NCI-H187 (cell line): ENCODE data around the gene B4GALT1.

Source experiments
- DNase-seq, 2 experiments: peaks; one replicate each; lab custom pipeline; 2025; lab: John Stamatoyannopoulos, UW

Gene B4GALT1

DNA sequence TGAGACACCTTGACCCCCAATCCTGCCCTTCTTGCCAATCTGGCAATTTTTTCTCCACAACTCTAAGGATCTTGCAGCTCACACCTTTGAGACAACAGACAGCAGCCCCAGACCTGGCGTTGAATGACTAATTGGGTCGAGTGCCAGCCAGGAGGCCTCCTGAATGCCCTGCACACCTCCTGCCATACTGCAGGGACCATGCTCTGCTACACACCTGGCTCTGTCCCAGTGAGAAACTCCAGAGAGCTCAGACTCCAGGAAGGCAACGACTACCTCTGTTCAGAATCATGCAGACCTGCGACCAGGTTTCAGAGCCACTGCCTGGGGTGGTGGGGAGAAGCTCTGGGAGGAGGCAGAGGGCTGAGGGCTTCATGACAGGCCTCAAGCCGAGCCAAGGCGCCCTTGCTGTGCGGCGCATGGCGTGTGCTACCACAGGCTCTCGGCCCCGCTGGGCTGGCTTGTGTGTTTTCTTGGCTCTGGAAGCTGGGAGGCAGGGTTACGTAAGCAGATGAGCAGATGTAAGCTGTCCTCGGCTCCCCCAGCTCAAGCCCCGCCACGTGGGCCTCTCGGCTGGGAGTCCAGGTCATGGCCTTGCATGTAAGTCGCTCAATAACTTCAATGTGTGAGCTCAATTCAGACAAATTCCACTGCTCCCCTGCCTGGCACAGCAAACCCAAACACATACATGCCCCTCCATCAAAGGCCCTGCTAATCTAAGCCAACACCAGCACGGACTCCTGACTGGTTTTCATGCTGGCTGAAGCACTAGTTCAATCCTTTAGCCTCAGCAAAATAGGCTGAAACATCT lies 27.5 kb downstream of the B4GALT1 start:
- no peak for DNase-seq

DNA sequence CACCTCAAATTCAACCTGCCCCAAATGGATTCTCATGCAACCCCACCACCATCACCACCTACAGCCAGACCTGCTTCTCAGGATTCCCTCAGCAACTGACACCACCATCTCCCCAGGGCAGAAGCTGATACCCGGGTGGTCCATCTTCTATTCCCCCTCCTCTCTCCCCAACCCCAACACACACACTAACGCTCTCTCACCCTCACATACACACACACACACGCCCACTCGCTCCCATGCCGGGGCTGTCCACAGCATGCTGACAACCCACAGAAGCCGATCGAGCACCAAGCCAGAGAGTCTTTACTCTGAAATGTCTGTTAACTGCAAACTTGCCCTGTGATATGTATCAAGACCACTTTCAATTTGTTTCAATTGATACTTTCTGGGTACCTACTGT lies 28.4 kb downstream of the B4GALT1 start:
- DNase-seq, result no peak

DNA sequence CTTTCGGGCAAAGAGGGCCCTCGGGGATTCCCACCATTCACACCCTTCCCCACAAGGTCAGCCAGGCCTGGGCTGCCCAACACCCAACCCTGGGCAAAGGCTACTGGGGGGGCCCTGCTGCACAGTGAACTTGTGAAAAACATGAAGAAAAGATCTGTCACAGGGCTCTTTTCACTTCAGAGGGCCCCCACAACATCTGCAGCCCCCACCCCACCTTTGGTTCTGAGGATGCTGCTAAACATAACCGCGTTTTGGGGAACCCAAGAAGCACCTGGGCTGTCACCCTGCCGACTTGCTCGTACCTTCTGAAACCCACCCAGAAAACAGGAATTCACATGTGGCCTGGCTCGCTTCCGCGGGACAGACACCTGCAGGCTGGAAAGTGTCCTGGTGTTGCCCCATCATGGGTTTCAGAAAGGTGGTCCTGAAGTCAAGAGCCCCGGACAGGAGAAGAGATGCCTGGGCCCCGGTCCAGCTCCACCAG lies 29.3 kb downstream of the B4GALT1 start:
- no peak for DNase-seq

DNA sequence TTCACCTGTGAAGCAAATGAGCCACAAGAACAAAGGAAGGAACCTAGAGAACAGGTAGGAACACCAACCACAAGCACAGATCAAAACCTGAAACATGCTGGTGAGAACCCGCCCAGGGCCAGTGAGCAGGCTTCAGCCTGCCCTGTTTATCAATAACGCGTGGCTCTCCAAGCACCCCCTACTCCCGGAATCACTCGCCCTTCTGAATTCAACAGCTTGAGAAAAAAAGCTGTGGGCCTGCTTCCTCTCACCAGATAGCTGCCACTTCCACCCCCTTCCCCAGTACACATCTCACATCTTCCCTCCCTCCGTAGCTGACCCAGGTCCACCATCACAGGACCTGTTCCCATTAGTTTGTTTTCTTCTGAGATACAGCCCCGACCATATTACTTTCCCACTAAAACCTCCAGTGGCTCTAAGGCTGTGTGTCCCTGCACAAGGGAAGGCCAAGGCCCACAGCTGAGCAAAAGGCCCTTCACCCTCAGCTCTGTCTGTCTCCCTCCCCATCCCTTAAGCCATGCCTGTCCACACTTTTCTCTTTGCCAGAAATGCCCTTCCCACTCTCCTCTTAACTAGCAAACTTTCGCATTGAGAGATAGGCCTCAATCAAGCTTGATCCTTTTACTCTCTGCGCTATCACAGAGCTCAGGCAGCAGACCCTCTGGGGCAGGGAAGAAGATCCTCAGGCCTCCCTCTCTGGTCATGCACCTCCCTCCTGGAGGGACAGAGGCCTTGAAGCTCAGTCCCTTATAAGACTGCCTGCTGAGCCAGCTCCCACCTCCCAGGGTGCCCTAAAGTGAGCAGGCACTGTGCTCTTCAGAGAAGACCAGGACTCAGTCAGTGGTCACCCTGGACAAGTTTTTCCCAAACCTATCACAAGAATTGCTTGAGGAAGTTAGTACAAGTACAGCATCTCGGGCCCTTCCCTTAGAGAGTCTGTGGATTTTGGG lies 30.1 kb downstream of the B4GALT1 start:
- no peak for DNase-seq

DNA sequence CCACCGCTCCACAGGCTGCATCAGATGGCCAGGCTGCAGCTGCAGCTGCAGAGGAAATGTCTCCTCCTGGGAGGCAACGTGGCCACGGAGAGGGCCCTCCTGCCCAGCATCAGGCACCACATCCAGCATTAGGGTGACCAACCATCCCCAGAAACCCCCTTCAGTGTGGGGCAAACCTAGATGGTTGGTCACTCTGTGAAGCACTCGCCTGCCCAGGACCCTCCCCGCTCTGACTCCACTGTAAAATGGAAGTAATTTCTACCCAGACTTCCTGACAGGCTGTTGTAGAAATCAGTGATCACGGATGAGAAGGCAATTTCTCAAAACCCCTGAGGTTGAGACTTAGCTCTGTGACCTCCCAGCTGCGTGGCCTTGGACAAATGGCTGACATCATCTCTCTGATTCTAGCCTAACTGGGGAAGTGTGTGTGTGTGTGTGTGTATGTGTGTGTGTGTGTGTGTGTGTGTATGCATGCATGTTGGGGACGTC lies 31.6 kb downstream of the B4GALT1 start:
- no peak for DNase-seq

DNA sequence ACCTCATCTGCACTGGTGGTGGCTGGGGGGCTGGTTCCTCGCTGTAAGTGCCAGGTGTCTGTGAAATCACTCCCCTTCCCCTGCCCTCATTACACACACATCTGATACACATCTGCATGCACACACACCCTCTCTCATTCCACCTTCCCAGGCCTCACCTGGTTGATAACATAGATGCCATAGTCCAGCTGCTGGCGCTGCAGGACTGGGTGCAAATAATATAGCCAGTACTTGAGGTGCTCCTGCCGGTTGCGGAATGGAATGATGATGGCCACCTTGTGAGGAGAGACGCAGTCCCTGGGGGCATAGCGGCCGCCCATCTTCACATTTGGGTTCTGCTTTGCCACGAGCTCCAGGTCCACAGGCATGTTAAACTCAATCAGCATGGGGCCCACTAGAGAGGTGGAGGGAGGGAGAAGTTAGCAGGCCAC lies 32.1 kb downstream of the B4GALT1 start:
- no peak for DNase-seq

DNA sequence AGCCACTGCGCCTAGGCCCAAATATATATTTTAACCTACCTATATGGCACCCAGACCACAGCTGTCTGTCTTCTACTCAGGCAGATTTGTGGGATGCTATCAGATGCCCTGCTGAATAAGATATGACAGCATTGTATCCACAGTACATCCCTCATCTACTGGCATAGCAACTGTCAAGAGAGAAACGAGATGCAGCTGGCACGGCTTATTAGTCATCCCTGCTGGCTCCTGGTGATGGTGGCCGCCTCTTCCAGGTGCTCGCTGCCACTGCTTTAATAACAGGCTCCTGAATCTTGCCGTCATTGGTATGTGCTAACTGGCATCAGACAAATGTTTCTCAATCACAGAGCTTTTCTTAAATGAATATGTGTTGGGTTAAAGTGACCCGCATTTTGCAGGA lies 34.0 kb downstream of the B4GALT1 start:
- no peak for DNase-seq

DNA sequence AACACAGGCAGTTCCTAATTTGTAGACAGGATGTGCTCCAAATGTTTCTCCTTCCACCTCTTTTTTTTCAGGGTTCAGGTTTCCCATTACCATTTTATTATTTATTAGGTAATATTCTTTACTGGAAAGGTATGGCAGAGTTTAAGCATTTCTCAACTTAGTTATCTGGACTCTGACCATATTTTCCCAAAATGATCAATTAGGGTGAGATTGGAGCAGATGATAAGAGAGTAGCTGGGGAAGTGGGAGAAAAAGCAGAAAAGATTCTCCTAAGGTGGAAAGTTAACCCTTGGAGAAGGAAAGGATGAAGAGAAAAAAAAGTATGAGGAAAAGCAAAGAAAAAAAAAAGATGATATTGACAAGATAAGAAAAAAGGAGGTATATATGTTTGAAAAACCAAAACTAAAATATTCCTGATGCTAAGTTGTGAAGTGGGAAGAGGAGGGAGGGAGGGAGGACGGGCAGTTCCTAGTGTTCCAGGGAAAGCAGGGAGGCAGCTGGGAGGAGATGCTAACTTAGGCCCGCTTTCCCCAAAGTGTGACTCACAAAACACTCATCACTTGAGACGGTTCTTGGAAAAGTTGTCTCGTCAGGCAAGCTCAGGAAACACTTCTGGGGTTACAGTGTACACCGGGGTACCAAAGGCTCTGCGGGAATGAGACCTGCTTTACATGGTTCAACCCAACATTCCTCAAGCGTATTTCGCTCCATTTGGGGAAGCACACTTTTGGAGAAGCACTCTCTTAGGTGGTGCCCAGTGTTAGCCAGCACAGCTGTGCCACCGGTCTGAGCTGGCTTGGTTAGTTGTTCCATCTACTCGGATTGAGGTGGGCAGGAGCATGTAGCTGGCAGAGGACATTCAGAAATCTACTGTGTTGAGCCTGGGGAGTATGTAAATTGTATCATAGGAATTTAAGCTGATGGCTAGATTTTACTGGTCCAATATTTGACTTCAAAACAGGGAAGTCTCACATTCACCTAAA lies 35.1 kb downstream of the B4GALT1 start:
- no peak for DNase-seq

DNA sequence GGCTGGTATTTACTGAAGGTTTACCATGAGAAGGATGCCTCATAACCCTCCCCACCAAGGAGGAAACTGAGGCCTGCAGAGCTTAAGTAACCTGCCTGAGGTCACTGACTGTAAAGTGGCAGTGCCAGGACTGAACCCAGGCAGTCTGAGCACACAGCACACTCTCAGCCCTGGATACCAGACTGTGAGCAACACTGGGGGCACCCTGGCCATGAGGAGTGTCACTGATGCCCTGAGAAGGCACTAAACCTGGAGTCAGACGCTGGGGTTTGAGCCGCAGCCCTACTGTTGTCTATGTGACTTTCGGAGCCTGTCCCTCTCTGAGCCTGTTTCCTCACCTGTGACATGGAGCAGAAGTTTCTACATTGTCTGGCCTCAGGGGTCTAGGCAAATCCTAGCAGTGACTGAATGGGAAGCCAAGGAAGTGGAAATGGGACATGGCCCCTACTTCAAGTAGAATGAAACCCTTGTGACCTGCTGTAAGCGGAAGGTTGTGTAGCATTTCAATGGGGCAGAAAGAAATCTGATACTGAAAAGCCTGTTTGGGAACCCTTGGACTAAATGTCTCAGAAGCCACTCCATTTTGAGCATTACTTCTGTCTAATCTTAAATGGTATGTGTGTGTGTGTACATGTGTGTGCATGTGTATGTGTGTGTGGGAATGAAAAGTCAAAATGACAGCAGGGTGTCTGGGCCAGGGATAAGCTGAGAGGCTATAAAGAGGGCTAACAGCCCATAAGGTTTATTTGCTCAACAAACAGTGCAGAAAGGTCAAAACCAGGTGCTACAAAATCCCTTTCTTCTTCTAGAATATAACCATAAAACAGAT lies 36.0 kb downstream of the B4GALT1 start:
- DNase-seq, result no peak

DNA sequence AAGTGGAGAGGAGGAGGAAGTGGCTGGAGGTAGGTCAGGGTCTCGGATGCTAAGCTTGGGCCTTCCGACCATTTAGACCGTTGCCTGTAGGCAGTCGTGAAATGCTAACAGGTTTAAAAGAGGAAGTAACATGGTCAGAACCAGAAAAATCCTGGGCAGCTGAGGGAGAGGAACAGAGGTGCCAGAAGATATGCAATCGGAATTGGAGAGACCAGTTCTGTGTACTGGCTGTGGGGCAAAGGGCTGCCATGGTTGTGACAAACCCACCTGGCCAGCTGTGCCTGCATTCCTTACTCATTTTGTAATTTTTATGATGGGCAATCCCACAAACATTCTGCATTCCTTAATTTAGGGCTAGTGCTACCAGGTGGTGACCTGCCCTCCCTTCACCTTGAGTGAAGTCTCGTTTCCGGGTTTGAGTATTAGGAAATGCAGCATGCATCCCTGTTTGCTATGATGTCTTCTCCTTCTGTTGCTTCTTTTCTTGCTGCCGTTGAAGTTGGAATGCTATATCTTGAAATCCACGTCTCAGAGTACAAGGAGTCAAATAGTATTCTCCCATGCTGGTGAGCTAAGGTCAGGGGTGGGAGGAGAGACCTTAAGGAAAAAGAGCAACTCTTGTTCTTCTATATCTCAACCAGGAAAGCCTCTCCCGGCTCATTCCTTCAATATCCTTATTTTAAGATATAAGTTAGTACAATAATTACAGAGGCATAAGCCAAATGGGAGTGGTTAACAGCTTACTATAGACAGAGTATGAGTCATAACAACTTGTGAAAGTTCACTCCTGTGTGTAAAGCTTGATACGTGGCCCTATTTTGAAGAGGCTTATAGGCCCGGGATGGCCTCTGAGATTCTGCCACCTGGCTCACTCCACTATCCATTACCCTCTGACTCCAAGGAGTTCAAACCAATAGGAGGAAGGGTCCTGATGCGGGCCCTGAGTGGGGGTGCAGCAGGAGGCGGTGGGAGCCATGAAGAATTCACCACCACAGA lies 37.0 kb downstream of the B4GALT1 start:
- DNase-seq, result no peak

DNA sequence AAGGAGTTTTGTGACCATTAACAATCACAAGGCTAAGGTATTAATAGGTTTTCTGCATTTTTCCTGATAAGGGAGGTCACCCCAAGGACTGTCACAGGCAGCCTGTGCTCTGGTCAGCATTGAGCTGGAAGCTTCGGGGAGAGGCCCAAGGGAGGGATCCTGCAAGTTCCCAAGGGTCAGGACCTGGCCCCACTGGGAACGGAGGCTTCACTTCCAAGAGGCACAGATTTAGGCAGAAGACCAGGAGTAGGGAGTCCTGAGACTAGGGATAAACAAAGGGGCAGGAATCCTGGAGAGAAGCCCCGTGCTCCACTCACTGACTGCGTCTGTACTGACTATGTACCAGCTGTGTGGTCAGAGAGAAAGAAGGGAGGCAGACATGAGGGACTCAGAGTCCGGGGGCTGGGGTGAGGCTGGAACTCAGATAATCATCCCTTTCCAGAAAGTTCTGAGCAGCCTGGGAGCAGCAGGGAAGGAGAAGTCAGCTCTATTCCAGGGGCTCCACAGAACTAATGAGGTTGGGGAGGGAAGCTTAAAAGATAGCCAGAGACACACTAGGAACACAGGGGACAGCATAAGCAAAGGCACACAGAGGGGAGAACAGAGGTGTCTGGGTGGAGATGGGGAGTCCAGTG lies 37.8 kb downstream of the B4GALT1 start:
- no peak for DNase-seq

DNA sequence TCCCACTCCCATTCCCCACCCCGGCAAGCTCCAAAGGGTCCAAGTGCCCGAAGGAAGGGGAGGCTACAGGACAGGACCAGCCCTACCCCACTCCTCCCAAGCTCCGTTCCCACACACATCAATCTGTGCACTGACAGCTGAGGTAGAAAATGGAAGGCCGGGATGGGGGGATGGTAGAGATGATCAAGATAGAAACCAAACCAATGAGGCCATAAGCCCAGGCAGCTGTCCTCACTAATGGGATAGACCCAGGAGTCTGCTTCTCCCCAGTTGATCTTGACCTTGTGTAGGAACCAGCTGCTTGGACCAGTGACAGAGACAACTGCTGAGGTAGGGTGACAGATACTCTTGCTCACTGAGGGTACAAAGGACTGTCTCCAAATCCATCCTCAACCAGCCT lies 38.6 kb downstream of the B4GALT1 start:
- DNase-seq, result no peak

DNA sequence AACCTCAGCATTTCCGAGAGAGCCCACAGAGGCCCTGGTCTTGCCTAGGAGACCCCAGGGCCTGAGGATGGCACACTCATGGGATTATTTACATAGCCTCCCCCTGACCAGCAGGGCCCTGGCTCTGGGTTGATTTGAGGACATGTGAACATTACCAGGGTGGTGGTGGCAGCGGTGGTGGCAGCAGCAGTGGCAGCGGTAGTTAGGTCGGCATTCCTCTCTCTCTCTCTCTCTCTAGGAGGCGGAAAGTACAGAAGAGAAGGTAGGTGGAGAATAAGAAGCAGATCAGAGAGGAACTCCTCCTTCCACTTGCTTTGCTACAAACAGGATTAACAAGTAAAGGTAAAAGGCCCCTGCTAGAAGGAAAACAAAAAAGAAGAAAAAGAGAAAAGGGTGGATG lies 39.3 kb downstream of the B4GALT1 start:
- DNase-seq, result no peak

DNA sequence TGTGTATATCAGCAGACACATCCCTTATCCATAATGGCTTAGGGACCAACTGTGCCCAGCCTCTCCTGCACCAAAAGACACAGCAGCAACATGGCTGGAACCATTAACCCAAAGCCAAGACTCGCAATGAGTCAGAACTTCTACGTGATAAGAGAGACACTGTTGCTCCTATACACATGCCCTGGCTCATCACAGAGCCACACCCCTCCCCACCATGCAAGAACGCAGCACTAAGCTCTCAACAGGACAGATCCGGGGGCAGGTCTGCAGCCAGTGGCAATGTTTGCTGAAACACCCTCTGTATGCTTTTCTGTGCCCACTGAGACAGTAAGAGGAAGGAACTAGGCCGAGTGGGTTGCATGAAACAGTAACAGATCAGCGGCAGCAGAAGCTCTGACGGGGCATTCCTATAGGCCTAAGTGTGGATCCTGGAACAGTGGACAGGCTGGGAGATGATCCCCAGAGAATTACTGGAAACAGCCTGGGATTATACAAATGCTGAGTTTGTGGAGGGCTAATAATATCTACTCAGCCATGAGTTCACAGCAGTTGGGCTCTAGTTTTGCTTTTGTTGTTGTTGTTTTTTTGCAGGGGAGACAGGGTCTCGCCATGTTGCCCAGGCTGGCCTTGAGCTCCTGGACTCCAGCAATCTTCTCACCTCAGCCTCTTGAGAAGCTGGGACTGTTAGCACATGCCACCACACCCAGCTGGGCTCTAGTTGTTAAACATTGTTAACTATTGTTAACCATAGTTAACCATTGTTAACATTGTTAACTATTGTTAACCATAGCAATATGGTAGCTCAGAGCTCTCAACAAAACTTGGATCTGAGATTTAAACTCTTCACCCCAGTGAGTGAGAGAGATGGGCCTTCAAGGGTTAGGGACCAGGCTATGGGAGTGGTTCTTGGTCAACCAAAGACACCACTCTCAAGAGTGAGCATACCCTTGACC lies 41.0 kb downstream of the B4GALT1 start:
- no peak for DNase-seq

DNA sequence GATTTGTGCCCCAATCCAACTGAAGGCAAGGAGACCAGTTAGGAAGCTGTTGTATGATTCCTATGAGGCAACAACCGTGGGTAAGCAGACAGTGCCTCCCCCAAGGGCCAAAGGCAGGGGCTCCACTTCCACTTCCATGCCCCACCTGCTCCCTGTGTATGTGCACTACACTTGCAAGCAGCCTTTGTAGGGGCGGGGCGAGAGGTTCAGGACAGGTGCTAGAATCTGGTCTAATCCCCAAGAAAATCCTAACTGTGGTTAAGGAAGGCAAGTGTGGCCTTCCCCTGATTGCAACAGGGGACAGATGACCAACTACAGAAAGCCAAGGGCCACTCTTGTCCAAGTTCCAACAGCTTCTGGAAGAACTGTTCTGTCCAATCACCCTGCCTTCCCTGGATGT lies 41.7 kb downstream of the B4GALT1 start:
- no peak for DNase-seq

DNA sequence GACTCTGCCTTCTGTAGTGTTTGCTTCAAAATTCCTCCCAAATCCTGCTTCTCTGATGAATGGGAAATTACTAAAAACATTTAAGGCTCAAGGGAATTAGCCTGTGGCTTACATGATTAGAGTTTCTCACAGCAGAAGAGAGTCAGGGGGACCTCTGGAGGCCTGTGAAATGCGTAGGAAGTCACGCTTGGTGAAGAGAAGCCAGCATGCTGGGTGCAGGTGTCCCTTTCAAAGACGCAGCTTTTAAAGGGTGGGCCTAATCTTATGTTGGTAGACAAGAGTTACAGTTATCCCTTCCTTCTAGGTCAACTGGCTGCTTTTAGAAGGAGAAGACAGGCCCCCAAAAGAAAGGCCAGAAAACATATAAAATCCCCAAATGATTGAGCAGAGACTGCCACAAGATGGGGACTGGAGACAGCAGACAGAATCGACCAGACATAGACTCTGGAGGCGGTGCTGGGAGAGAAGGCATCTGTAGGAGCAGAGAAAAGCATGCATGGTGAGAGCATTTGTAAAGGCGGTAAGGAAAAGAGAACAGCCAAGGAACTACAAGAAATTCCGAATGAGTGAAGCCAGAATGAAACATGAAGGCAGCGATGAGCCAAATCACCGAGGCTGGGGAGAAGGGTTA lies 42.3 kb downstream of the B4GALT1 start:
- no peak for DNase-seq

DNA sequence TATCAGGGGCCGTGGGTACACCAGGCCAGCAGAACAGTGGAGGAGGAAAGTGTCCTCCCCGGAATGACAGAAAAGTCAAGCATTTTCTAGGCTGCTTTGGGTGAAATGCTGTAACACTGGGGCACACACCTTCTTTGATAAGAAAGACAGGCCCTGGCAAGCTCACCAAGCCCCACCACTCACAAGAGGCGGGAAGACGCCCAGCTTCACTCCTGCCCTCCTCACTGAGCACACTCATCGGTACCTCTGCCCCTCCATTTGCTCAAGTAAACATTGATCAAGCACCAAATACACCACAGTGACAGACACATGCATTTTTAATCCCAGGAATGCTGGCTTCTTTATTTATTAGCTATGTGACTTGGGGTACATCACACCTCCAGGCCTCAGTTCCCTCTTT lies 43.1 kb downstream of the B4GALT1 start:
- no peak for DNase-seq
